HepG2 (cell line): ENCODE results near the gene ANAPC1. TPM values are rescaled to one million over a fixed set of nuclear protein-coding genes. Genes with fewer than 3 reads are reported as not detected.

Source experiments
- ARHGAP35 ChIP-seq: sonication (generic); formaldehyde crosslinking; IDR thresholded peaks from 2 replicates; pipeline ENCODE4 v1.9.0; 2022; ENCODE audit warnings: mild to moderate bottlenecking, inconsistent platforms, moderate library complexity, missing genetic modification reagents, borderline replicate concordance
- CBX5 ChIP-seq: sonication (generic); formaldehyde crosslinking; IDR thresholded peaks from 2 replicates; pipeline ENCODE4 v1.4.0; 2020; ENCODE audit warnings: missing genetic modification reagents, borderline replicate concordance
- CCAR2 ChIP-seq: fragments of 200-400 bp; formaldehyde crosslinking; optimal IDR thresholded peaks from 2 replicates; pipeline ENCODE3; 2018; ENCODE audit warnings: low read depth, mild to moderate bottlenecking, low read length, moderate library complexity
- CHD2 ChIP-seq: IDR thresholded peaks from 2 replicates; pipeline ENCODE4 v1.6.1; 2011; ENCODE audit warnings: low read depth, low read length, improper control_type of control experiment
- CREBL2 ChIP-seq: sonication (generic); formaldehyde crosslinking; IDR thresholded peaks from 2 replicates; pipeline ENCODE4 v1.8.1; 2023; ENCODE audit warnings: missing genetic modification reagents, mild to moderate bottlenecking, borderline replicate concordance
- CREM ChIP-seq, 2 experiments: sonication (generic) in 1 of 2; formaldehyde crosslinking in 1 of 2; IDR thresholded peaks; 2 replicates each; pipeline versions ENCODE4 v1.4.0 to v1.6.1; 2016 to 2020; ENCODE audit warnings: antibody characterized with exemption in 1 of 2, mild to moderate bottlenecking in 1 of 2, missing genetic modification reagents in 1 of 2
- GLMP ChIP-seq: sonication (generic); formaldehyde crosslinking; IDR thresholded peaks from 2 replicates; pipeline ENCODE4 v1.9.0; 2021; ENCODE audit warnings: missing genetic modification reagents, mild to moderate bottlenecking, borderline replicate concordance
- HES4 ChIP-seq: sonication (generic); formaldehyde crosslinking; IDR thresholded peaks from 2 replicates; pipeline ENCODE4 v1.9.0; 2021; ENCODE audit warnings: mild to moderate bottlenecking, missing genetic modification reagents, borderline replicate concordance
- IRF2 ChIP-seq: IDR thresholded peaks from 2 replicates; pipeline ENCODE4 v1.6.1; 2018; ENCODE audit warnings: missing genetic modification reagents, missing compliant biosample characterization
- JUNB ChIP-seq: sonication (generic); formaldehyde crosslinking; IDR thresholded peaks from 2 replicates; pipeline ENCODE4 v1.8.0; 2022; ENCODE audit warnings: missing genetic modification reagents, mild to moderate bottlenecking, borderline replicate concordance
- MAZ ChIP-seq, 2 experiments: sonication (generic) in 1 of 2; formaldehyde crosslinking in 1 of 2; IDR thresholded peaks; 2 replicates each; pipeline versions ENCODE4 v1.5.0 to v1.6.1; 2012 to 2020; ENCODE audit warnings: low read depth in 2 of 2, mild to moderate bottlenecking in 2 of 2, borderline replicate concordance in 1 of 2, improper control_type of control experiment in 1 of 2, low read length in 1 of 2, missing genetic modification reagents in 1 of 2, moderate library complexity in 1 of 2
- NR0B2 ChIP-seq: sonication (generic); formaldehyde crosslinking; IDR thresholded peaks from 2 replicates; pipeline ENCODE4 v1.4.0; 2020; ENCODE audit warnings: mild to moderate bottlenecking, missing genetic modification reagents
- NRL ChIP-seq: sonication (generic); formaldehyde crosslinking; IDR thresholded peaks from 2 replicates; pipeline ENCODE4 v1.5.0; 2020; ENCODE audit warnings: missing genetic modification reagents, mild to moderate bottlenecking, moderate library complexity, borderline replicate concordance
- PTBP1 ChIP-seq: fragments of 200-400 bp; formaldehyde crosslinking; IDR thresholded peaks from 2 replicates; pipeline ENCODE4 v1.6.1; 2018; ENCODE audit warnings: low read length, low read depth; ENCODE audit not compliant: poor library complexity, severe bottlenecking
- RCOR2 ChIP-seq: IDR thresholded peaks from 2 replicates; pipeline ENCODE4 v1.6.1; 2016; ENCODE audit warnings: missing biosample characterization, missing genetic modification reagents
- ZBTB37 ChIP-seq: sonication (generic); formaldehyde crosslinking; IDR thresholded peaks from 2 replicates; pipeline ENCODE4 v1.4.0; 2020; ENCODE audit warnings: mild to moderate bottlenecking, missing genetic modification reagents
- ZMAT3 ChIP-seq: sonication (generic); formaldehyde crosslinking; conservative IDR thresholded peaks from 2 replicates; pipeline ENCODE4 v1.7.0; 2021; ENCODE audit warnings: missing genetic modification reagents
- ZNF260 ChIP-seq: sonication (generic); formaldehyde crosslinking; IDR thresholded peaks from 2 replicates; pipeline ENCODE4 v1.4.0; 2020; ENCODE audit warnings: missing genetic modification reagents, low read depth, mild to moderate bottlenecking, borderline replicate concordance
- ZNF275 ChIP-seq: sonication (generic); formaldehyde crosslinking; IDR thresholded peaks from 2 replicates; pipeline ENCODE4 v1.8.0; 2022; ENCODE audit warnings: missing genetic modification reagents, mild to moderate bottlenecking, inconsistent platforms, borderline replicate concordance
- ZNF292 ChIP-seq: sonication (generic); formaldehyde crosslinking; IDR thresholded peaks from 2 replicates; pipeline ENCODE4 v1.8.1; 2022; ENCODE audit warnings: mild to moderate bottlenecking, low read depth, missing genetic modification reagents, borderline replicate concordance
- ZNF530 ChIP-seq: sonication (generic); formaldehyde crosslinking; IDR thresholded peaks from 2 replicates; pipeline ENCODE4 v1.5.0; 2020; ENCODE audit warnings: low read depth, mild to moderate bottlenecking, missing genetic modification reagents
- ZNF709 ChIP-seq: sonication (generic); formaldehyde crosslinking; IDR thresholded peaks from 2 replicates; pipeline ENCODE4 v1.5.0; 2020; ENCODE audit warnings: mild to moderate bottlenecking, missing genetic modification reagents
- polyA plus RNA-seq, 8 experiments: library from polyadenylated mRNA; depleted of rRNA in 3 of 8; stranded (reverse) in 7 of 8; unstranded in 1 of 8; fragments of >200 nt; fragmentation: Illumina TruSeq in 4 of 8; extraction: Trizol in 4 of 8; gene quantifications; 2 replicates each; pipeline versions ENCODE4 v1.2.1 to v1.2.3, GENCODE V29; 2011 to 2016; ENCODE audit warnings: low read depth in 4 of 8, missing spikeins in 1 of 8, mixed read lengths in 1 of 8; ENCODE audit not compliant: insufficient read depth in 1 of 8
- total RNA-seq, 5 experiments: library from RNA; depleted of rRNA; stranded (reverse); fragments of >200 nt; fragmentation: Illumina TruSeq; extraction: Trizol; gene quantifications; 2 replicates each; pipeline ENCODE4 v1.2.3, GENCODE V29; 2016; ENCODE audit warnings: low read depth in 1 of 5

ANAPC1 gene
- total and polyA plus RNA-seq, 2 of the 13 experiments (the other 11 are each of a cell fraction or from before 2014, with no cell fraction given), result 50.0 to 89.7 TPM

- TF ChIP-seq NRL (CRISPR knock-in tag) (peak; percentile 90), CHD2 (0 out of 2 replicates have a peak, but pooled peaks have one; percentile 15), HES4 (CRISPR knock-in tag) (peak; percentile 71; the same call in 1 of the 2 replicates), RCOR2 (CRISPR knock-in tag) (no peak), ZBTB37 (CRISPR knock-in tag) (no peak), GLMP (CRISPR knock-in tag) (no peak), ZNF292 (no peak), ZNF260 (CRISPR knock-in tag) (0 out of 2 replicates have a peak, but pooled peaks have one; percentile 53), CCAR2 (no peak), JUNB (CRISPR knock-in tag) (no peak), CREBL2 (CRISPR knock-in tag) (0 out of 2 replicates have a peak, but pooled peaks have one; percentile 90), PTBP1 (peak; percentile 89), IRF2 (CRISPR knock-in tag) (no peak), MAZ (IDR thresholded peaks at IDR 0.05; ENCODE audit: borderline replicate concordance, low read depth, low read length) (no peak; the same call in 1 of the 2 replicates), MAZ (CRISPR knock-in tag; IDR thresholded peaks at IDR 0.05; ENCODE audit: low read depth) (peak; percentile 24; the same call in 1 of the 2 replicates), CREM (IDR thresholded peaks at IDR 0.05) (no peak), CREM (CRISPR knock-in tag; IDR thresholded peaks at IDR 0.05) (no peak), ARHGAP35 (CRISPR knock-in tag) (0 out of 2 replicates have a peak, but pooled peaks have one; percentile 27), NR0B2 (CRISPR knock-in tag) (peak; percentile 73), ZMAT3 (0 out of 2 replicates have a peak, but pooled peaks have one; percentile 82), ZNF530 (CRISPR knock-in tag) (no peak), ZNF275 (no peak), CBX5 (CRISPR knock-in tag) (peak; percentile 15; the same call in 1 of the 2 replicates), ZNF709 (peak; percentile 19; the same call in 1 of the 2 replicates)
These were observed 14.9 kb upstream of the ANAPC1 start (continued) for GRCh38 chr2:111898703-111899514.
